SKM-1 treated with dmso at 0.1 percent for 144 hours (cell line): ENCODE results near the gene NME3.

Source experiments
- DNase-seq: peaks from one replicate; lab custom pipeline; 2025; ENCODE audit not compliant: unreplicated experiment; lab: John Stamatoyannopoulos, UW

The NME3 gene

DNA sequence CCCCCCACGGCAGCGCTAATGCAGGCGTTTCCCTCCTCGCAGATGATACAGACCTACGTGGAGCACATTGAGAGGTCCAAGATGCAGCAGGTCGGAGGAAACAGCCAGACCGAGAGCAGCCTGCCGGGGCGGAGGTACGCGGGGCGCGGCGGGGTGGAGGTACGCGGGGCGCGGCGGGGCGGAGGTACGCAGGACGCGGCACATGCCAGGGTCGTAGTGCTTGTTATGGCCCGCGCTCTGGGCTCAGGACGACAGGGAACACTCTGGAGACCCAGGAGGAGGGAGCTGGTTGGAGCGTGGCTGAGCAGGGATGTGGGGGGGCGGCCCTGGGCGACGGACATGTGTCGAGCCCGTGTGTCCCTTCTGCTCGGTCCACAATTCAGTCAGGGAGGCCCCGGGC lies 41.9 kb downstream of the NME3 start:
- no peak for DNase-seq

DNA sequence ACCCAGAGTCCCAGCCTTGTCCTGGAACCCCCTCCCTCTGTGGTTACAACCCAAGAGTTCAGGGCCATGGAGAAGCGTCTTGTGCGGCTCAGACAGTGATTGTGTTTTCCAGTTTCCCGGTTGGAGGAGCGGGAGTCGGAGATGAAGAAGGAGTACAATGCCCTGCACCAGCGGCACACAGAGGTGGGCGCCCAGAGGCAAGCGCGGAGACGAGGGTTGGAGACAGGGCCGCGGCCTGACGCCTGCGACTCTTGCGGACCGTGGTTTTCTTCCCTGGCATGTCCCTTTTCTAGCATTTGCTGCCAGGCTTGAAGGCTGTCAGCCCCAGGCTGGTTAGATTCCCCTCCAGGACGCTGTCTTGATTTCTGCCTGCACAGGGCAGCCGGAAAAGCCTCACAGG lies 42.3 kb downstream of the NME3 start:
- no peak for DNase-seq

DNA sequence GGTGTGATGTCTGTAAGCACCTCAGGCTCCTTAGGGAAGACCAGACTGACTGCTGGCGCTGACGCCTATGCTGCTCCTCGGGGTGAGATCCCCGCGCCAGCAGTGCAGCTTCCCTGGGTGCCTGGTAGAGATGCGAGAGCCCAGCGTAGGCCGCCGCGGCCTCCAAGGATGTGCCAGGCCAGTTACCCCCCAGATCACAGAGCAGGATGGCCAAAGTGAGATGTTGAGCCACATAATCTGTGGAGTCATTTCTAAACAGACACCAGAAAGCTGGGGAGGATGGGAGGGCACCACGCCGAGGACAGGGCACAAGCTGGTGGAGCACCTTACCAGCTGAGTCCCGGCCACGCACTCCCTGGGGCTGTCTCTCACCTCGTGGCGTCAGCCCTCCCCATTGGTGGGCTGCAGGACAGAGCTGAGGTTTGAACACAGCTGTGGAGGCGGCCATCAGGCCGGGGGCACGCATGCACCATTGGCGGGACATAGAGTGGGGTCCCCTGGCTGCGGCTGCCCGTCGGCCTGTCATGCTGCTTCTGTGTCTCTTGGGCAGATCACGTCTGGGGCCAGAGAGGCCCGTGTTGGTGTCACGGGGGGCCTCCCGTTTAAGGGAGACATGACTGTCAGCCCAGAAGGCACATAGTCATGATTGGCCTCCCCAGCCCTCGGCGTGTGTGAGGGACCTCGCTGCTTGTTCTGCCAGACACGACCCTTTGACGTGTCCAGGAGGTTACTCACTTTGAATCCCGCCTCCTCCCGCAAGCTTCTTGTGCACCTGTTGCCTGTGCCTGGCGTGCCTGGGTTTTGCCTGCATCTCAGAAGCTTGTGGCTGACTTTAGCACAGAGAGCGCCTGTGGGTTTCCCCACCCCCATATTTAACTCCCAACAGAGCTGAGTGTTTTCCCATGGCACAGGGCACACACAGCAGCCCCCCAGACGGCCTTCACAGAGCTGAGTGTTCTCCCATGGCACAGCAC lies 43.4 kb downstream of the NME3 start:
- no peak for DNase-seq

DNA sequence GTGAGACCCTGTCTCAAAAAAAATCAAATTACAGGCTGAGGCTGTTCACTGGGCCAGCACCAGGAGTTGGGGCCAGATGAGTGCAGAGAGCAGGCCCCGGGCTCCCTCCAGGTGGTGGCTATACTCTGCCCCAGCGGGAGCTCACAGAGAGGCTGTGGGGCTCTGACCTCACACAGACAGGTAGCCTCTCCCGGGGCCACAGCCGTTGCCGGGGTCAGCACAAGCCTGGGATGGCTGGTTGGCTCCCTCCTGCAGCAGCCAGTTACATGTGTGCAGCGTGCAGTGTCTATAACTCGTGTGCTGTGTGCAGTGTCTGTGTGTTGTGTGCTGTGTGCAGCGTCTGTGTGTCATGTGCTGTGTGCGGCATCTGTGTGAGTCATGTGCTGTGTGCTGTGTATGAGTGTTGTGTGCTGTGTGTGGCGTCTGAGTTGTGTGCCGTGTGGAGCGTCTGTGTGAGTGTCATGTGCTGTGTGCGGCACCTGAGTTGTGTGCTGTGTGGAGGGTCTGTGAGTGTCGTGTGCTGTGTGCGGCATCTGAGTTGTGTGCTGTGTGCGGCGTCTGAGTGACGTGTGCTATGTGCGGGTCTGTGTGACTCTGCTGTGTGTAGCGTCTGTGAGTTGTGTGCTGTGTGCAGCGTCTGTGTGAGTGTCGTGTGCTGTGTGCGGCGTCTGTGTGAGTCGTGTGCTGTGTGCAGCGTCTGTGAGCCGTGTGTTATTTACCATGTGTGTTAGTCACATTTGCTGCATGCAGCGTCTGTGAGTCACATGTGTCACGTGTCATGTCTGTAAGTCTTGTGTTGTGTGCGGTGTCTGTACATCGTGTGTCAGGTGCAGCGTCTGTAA lies 44.5 kb downstream of the NME3 start:
- DNase-seq = no peak

- DNase-seq = no peak
These were observed 46.9 kb downstream of the NME3 start for GRCh38 chr16:1724491-1724890.

GRCh38 chr16:1723450-1724147 lies 47.7 kb downstream of the NME3 start:
- DNase-seq = peak; percentile 13

DNA sequence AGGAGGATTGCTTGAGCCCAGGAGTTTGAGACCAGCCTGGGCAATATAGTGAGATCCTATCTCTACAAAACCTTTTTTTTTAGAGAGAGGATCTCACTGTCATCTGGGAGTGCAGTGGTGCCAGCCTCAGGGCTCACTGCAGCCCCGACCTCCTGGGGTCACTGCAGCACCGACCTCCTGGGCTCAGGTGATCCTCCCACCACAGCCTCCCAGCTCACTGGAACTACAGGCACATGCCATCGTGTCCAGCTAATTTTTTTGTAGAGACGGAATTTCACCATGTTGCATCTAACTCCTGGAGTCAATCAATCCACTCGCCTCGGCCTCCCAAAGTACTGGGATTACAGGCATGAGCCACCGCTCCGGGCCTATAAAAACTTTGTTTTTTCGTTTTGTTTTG lies 50.0 kb downstream of the NME3 start:
- no peak for DNase-seq
